ENCODE measurements around the gene WDR70. TPM values are rescaled to one million over a fixed set of nuclear protein-coding genes. Genes with fewer than 3 reads are reported as not detected.

Gene WDR70
- total and polyA plus RNA-seq, 2 donors (not counting 3 experiments of a cell fraction or from before 2014, with no cell fraction given) = 6.7 to 37.3 TPM

DNA sequence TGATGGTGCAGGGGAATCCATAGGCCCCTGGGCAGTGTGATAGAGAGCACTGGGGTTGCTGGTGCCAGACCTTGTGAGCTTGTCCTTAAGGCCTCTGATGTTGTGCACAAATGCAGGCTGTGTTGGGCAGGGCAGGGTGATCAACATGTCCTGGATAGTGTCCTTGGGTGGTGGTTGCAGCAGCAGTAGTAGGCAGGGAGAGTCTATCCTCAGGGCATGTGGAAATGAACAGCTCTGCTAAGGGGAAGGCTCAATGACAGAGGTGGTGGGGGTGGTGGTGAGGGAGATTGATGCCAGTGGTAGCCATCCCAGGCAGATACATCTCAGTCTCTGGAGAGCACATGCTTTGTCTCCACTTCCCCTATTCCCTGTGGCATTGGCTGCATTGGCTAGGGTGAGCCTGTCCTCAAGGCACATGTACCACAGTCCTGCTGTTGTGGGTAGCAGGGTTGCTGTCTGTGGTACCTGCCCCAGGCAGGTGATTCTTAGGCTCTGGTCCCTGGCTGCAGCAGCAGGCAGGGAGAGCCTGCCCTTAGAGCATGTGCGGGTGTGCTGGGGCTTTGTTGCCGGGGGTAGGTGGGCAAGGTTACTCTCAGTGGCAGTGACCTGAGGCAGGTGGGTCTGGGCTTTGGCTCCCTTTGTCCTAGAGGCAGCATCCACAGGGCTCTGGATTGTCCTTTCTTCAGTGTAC is 111.1 kb downstream of the WDR70 start:
- intact Hi-C loops (cut with micrococcal nuclease) (no loop called here), dilution Hi-C loops (cut with MboI; ENCODE audit: extremely low pct_ligation_motif_present, low sequenced_read_pairs) (no loop called here)
- TF ChIP-seq POLR2AphosphoS5 (IDR thresholded peaks at IDR 0.05; ENCODE audit: insufficient read depth, low read depth, low read length) (no peak), MYC (IDR thresholded peaks at IDR 0.05; ENCODE audit: low read depth, low read length) (no peak), POLR2A (IDR thresholded peaks at IDR 0.05; ENCODE audit: low read depth, low read length) (no peak), FOS (IDR thresholded peaks at IDR 0.05; ENCODE audit: borderline replicate concordance, insufficient read depth, low read length) (no peak), GATA2 (IDR thresholded peaks at IDR 0.05; ENCODE audit: insufficient read depth, insufficient read length, low read depth, low read length) (no peak)
- DNase-seq (ENCODE audit: low read depth, low spot score) = no peak
- no peaks in the 10 kb centered on the region for H3K27me3 ChIP-seq (ENCODE audit: control insufficient read depth in 2 of 2, insufficient read depth in 2 of 2, low read length in 2 of 2)
- ChIA-PET CTCF (no interaction called here), POLR2A (no interaction called here)
- H2AFZ ChIP-seq (ENCODE audit: low read depth, low read length) = no peak overlapping the region
- no TSS peak for BruUV-seq (replicated peaks)
- H3K36me3 ChIP-seq (ENCODE audit: control insufficient read depth in 2 of 2, extremely low read depth in 1 of 2, insufficient read depth in 2 of 2, low read length in 2 of 2) = no peaks in the 10 kb centered on the region
- no peaks in the 10 kb centered on the region for H3K79me2 ChIP-seq (ENCODE audit: control insufficient read depth, insufficient read depth, low read length)
- H3K4me2 ChIP-seq (ENCODE audit: insufficient read depth, low read length) = no peak overlapping the region
- no peak overlapping the region for H3K27ac ChIP-seq (ENCODE audit: insufficient read depth, low read depth, low read length)
- H3K9ac ChIP-seq (replicated peaks; ENCODE audit: extremely low read depth, insufficient read depth, low read length) = no peak overlapping the region
- H4K20me1 ChIP-seq (replicated peaks; ENCODE audit: control insufficient read depth, extremely low read depth, insufficient read depth, low read length) = no peaks in the 10 kb centered on the region
- H3K9me3 ChIP-seq (replicated peaks; ENCODE audit: control insufficient read depth, insufficient read depth, low read length) = no peaks in the 10 kb centered on the region
- FAIRE-seq = no peak
- no peaks in the 10 kb centered on the region for H3K9me1 ChIP-seq (replicated peaks; ENCODE audit: control insufficient read depth, extremely low read depth, insufficient read depth, low read length)
- H3K4me1 ChIP-seq (ENCODE audit: control insufficient read depth, extremely low read depth, insufficient read depth, low read length) = no peaks in the 10 kb centered on the region
- H3K4me3 ChIP-seq (replicated peaks in 1 of 3; ENCODE audit: insufficient read depth in 1 of 3, low read depth in 1 of 3, low read length in 3 of 3) = no peak overlapping the region

DNA sequence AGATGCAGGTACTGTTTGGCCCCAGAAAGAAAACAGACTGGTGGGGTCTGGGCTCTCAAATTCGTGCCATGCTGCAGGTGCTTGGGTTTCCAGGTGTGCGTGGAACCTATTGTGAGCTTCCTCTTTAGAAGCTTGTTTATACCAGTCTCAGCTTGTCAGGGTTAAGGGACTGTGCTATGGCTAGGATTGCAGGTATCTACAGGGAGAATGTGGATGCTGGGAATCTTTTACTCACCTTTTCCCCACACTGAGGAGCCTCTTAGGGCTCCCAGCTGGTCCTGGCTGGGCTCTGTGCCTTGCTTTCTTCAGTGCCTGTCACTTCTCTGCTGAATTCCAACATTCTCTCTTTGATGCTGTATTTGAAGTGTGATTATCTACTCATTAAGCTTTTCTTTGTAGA is 111.8 kb downstream of the WDR70 start:
- BruUV-seq (replicated peaks) = no TSS peak
- ChIA-PET CTCF (no interaction called here), POLR2A (no interaction called here)
- no peaks in the 10 kb centered on the region for H3K36me3 ChIP-seq (ENCODE audit: control insufficient read depth in 2 of 2, extremely low read depth in 1 of 2, insufficient read depth in 2 of 2, low read length in 2 of 2)
- no peaks in the 10 kb centered on the region for H3K4me1 ChIP-seq (ENCODE audit: control insufficient read depth, extremely low read depth, insufficient read depth, low read length)
- intact Hi-C loops (cut with micrococcal nuclease) (no loop called here), dilution Hi-C loops (cut with MboI; ENCODE audit: extremely low pct_ligation_motif_present, low sequenced_read_pairs) (no loop called here)
- H2AFZ ChIP-seq (ENCODE audit: low read depth, low read length) = no peak overlapping the region
- no peak overlapping the region for H3K4me2 ChIP-seq (ENCODE audit: insufficient read depth, low read length)
- no peak overlapping the region for H3K27ac ChIP-seq (ENCODE audit: insufficient read depth, low read depth, low read length)
- FAIRE-seq = no peak
- no peaks in the 10 kb centered on the region for H3K27me3 ChIP-seq (ENCODE audit: control insufficient read depth in 2 of 2, insufficient read depth in 2 of 2, low read length in 2 of 2)
- H3K9me1 ChIP-seq (replicated peaks; ENCODE audit: control insufficient read depth, extremely low read depth, insufficient read depth, low read length) = no peaks in the 10 kb centered on the region
- H3K9me3 ChIP-seq (replicated peaks; ENCODE audit: control insufficient read depth, insufficient read depth, low read length) = no peaks in the 10 kb centered on the region
- DNase-seq (ENCODE audit: low read depth, low spot score) = no peak
- TF ChIP-seq FOS (IDR thresholded peaks at IDR 0.05; ENCODE audit: borderline replicate concordance, insufficient read depth, low read length) = no peak
- TF ChIP-seq, protein P1, sequence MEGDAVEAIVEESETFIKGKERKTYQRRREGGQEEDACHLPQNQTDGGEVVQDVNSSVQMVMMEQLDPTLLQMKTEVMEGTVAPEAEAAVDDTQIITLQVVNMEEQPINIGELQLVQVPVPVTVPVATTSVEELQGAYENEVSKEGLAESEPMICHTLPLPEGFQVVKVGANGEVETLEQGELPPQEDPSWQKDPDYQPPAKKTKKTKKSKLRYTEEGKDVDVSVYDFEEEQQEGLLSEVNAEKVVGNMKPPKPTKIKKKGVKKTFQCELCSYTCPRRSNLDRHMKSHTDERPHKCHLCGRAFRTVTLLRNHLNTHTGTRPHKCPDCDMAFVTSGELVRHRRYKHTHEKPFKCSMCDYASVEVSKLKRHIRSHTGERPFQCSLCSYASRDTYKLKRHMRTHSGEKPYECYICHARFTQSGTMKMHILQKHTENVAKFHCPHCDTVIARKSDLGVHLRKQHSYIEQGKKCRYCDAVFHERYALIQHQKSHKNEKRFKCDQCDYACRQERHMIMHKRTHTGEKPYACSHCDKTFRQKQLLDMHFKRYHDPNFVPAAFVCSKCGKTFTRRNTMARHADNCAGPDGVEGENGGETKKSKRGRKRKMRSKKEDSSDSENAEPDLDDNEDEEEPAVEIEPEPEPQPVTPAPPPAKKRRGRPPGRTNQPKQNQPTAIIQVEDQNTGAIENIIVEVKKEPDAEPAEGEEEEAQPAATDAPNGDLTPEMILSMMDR (IDR thresholded peaks at IDR 0.05; ENCODE audit: extremely low read depth in 1 of 2, insufficient read depth in 1 of 2, low read depth in 1 of 2, low read length in 2 of 2) = no peak
- TF ChIP-seq, protein P2, sequence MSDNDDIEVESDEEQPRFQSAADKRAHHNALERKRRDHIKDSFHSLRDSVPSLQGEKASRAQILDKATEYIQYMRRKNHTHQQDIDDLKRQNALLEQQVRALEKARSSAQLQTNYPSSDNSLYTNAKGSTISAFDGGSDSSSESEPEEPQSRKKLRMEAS (IDR thresholded peaks at IDR 0.05; ENCODE audit: insufficient read depth, insufficient read length) = no peak
- no peak for TF ChIP-seq MYC (IDR thresholded peaks at IDR 0.05; ENCODE audit: low read depth, low read length)
- no peak for TF ChIP-seq GATA2 (IDR thresholded peaks at IDR 0.05; ENCODE audit: insufficient read depth, insufficient read length, low read depth, low read length)
- TF ChIP-seq EZH2 (IDR thresholded peaks at IDR 0.05; ENCODE audit: borderline replicate concordance, low read depth, low read length, severe bottlenecking) = no peak
- TF ChIP-seq JUN (IDR thresholded peaks at IDR 0.05; ENCODE audit: borderline replicate concordance, insufficient read depth, insufficient read length, low read depth) = no peak
- no peak for TF ChIP-seq POLR2A (IDR thresholded peaks at IDR 0.05; ENCODE audit: low read depth, low read length)
- no peak for TF ChIP-seq POLR2AphosphoS5 (IDR thresholded peaks at IDR 0.05; ENCODE audit: insufficient read depth, low read depth, low read length)
- H3K4me3 ChIP-seq (replicated peaks in 1 of 3; ENCODE audit: insufficient read depth in 1 of 3, low read depth in 1 of 3, low read length in 3 of 3) = no peak overlapping the region
- H4K20me1 ChIP-seq (replicated peaks; ENCODE audit: control insufficient read depth, extremely low read depth, insufficient read depth, low read length) = no peaks in the 10 kb centered on the region
- no peaks in the 10 kb centered on the region for H3K79me2 ChIP-seq (ENCODE audit: control insufficient read depth, insufficient read depth, low read length)
- no peak overlapping the region for H3K9ac ChIP-seq (replicated peaks; ENCODE audit: extremely low read depth, insufficient read depth, low read length)
